ENCODE data around the gene EFNA2.

The EFNA2 gene

GRCh38 chr19:1310853-1311180, 25.1 kb downstream of the EFNA2 start:
- TF ChIP-seq, protein P1, sequence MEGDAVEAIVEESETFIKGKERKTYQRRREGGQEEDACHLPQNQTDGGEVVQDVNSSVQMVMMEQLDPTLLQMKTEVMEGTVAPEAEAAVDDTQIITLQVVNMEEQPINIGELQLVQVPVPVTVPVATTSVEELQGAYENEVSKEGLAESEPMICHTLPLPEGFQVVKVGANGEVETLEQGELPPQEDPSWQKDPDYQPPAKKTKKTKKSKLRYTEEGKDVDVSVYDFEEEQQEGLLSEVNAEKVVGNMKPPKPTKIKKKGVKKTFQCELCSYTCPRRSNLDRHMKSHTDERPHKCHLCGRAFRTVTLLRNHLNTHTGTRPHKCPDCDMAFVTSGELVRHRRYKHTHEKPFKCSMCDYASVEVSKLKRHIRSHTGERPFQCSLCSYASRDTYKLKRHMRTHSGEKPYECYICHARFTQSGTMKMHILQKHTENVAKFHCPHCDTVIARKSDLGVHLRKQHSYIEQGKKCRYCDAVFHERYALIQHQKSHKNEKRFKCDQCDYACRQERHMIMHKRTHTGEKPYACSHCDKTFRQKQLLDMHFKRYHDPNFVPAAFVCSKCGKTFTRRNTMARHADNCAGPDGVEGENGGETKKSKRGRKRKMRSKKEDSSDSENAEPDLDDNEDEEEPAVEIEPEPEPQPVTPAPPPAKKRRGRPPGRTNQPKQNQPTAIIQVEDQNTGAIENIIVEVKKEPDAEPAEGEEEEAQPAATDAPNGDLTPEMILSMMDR (IDR thresholded peaks at IDR 0.05; ENCODE audit: insufficient read depth, missing control alignments), result no peak
- DNase-seq (ENCODE audit: insufficient read length, low spot score), result no peak
- no peak for FAIRE-seq

GRCh38 chr19:1311543-1312091, 25.9 kb downstream of the EFNA2 start:
- FAIRE-seq (no peak), DNase-seq (ENCODE audit: insufficient read length, low spot score) (no peak)
- TF ChIP-seq, protein P1 (IDR thresholded peaks at IDR 0.05; ENCODE audit: insufficient read depth, missing control alignments), result no peak

GRCh38 chr19:1312767-1313694, 27.4 kb downstream of the EFNA2 start:
- FAIRE-seq (no peak), DNase-seq (ENCODE audit: insufficient read length, low spot score) (no peak)
- TF ChIP-seq, protein P1 (IDR thresholded peaks at IDR 0.05; ENCODE audit: insufficient read depth, missing control alignments), result no peak

DNA sequence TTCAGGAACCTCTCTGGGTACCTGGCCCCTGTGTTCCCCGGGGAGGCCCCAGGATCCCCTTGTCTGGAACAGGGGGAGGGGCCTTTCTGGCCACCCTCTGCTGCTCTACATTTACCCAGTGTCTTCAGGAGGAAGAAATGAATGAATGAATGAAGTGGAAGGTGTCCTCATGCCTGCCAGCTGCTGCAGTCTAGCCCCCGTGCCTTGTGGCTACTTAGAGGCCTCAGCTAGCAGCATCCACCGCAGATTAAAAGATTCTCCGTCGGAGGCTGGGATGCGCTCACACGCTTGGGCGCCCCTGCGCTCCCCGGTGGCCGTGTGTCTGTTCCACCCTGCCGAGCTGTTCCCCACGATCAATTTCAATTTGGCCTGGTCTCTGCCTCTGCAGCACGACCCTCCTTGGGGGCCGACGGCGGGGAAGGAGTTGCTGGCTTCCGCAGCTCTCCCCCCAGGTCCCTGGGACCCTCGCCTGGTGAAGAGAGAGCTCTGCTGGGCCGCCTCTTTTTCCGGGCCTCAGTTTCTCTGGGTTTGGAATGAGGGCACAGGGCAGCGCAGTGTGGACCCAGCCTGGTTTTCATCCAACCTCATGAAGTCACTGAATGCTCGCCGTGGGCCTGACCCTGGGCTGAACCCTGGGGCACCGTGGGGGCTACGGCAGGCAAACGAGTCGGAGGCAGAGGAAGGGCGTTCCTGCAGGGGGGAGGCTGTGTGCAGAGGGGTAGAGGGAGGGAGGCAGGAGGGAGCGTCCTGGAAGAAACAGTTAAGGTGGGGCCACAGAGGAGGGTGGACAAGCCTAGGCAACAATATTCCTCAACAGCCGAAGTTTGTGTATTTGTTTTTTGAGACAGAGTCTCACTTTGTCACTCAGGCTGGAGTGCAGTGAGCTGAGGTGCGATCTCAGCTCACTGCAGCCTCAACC, 28.3 kb downstream of the EFNA2 start:
- TF ChIP-seq, protein P1 (IDR thresholded peaks at IDR 0.05; ENCODE audit: insufficient read depth, missing control alignments), result no peak
- DNase-seq (ENCODE audit: insufficient read length, low spot score), result peak; percentile 82
- FAIRE-seq, result no peak

- TF ChIP-seq, protein P1 (IDR thresholded peaks at IDR 0.05; ENCODE audit: insufficient read depth, missing control alignments), result peak; percentile 56
- FAIRE-seq (no peak), DNase-seq (ENCODE audit: insufficient read length, low spot score) (peak; percentile 92)
Measured at GRCh38 chr19:1315470-1316166, 29.9 kb downstream of the EFNA2 start.

- DNase-seq (ENCODE audit: insufficient read length, low spot score) (no peak), FAIRE-seq (no peak)
- TF ChIP-seq, protein P1 (IDR thresholded peaks at IDR 0.05; ENCODE audit: insufficient read depth, missing control alignments), result no peak
Measured at GRCh38 chr19:1316466-1316865, 30.8 kb downstream of the EFNA2 start.
